HG02981 (cell line): Measurements from ENCODE around the gene SVBP.
"Not testable (repeated sequence)": the region's sequence is repeated elsewhere in the genome, so short reads cannot be mapped to it uniquely, and the experiment has no call there.

ENCODE experiments used
- ATAC-seq: cut with Tn5 transposase; IDR thresholded peaks from one replicate; pipeline ENCODE4 v1.9.1; 2021; ENCODE audit warnings: mild to moderate bottlenecking, moderate library complexity; ENCODE audit not compliant: unreplicated experiment

Gene SVBP

DNA sequence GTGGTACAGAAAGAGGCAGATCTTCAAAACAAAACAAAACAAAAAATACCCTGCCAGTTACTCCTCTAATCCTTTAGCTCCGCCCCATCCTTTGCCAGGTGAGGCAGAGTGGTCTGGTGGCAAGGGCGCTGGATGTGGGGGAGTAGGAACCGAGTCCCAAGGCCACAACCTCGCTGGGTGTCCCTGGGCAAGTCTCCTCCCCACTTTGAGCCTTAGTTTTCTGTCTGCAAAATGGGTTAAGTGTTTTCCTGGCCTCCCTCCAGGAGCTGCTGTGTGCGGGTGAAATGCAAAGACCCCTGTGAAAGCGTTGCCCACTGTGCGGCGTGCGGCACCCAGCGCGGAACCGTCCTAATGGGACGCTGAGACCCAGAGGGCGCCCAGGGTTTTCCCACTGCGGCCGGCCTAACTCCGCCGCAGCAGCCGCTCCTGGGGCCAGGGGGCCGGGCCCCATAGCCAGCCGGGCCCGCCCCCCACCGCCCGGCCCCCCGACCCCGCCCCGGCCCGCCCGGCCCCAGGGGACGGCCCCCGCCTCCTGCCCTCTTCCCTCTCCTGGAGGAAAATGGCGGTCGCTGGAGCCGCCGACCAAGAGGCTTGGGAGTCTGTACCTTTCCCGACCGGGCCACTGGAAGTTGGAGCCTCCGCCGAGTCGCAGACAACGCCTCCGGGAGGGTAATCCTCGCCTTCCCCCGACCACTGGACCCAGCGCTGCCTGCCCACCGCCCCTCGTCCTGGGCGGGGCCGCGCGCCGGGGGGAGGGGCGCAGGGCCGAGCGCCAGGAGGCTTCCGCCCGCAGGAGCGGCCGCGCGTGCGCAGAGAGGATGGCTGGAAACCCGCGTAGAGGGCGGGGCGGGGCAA, at the start of gene SVBP, which contains the start of gene ERMAP:
TSS of gene SVBP (minus strand) at position 813 of the 855 bp plus-strand sequence. CDS start 853 bp downstream, outside the sequence.
TSS of gene ERMAP (plus strand) at position 538 of the 855 bp plus-strand sequence. CDS start 13,327 bp downstream, outside the sequence.
- peak; percentile 76 for ATAC-seq

DNA sequence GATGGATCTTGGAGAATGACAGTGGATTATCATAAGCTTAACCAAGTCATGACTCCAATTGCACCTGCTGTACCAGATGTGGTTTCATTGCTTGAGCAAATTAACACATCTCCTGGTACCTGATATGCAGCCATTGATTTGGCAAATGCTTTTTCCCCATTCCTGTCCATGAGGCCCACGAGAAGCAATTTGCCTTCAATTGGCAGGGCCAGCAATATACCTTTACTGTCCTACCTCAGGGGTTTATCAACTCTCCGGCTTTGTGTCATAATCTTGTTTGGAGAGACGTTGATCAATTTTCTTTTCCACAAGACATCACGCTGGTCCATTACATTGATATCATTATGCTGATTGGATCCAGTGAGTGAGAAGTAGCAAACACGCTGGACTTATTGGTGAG, 49.4 kb upstream of the SVBP start:
- ATAC-seq, result no peak

DNA sequence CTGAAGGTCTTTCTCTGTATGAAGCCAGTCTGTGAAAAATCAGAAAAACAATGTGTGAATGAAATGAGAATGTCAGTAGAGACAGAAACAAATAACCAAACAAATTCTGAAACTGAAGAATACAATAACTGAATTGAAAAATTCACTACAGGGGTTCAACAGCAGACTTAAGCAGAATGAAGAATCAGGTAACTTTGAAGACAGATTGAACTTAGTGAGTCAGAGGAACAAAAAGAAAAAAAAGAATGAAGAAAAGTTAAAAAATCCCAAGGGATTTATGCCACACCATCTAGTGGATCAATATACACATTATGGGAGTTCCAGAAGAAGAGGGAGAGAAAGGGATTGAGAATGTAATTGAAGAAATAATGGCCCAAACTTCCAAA, 43.8 kb upstream of the SVBP start:
- ATAC-seq, result no peak

- ATAC-seq, result no peak
Observed at GRCh38 chr1:42860339-42861013, 43.3 kb upstream of the SVBP start.

DNA sequence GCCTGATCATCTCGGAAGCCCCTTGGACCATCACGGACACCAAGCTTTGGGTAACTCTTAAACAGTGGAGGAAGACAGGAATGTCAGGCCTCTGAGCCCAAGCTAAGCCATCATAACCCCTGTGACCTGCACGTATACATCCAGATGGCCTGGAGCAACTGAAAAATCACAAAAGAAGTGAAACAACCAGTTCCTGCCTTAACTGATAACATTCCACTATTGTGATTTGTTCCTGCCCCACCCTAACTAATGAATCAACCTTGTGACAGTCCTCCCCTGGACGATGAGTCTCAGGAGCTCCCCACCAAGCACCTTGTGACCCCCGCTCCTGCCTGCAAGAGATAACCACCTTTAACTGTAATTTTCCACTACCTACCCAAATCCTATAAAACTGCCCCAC, 42.2 kb upstream of the SVBP start:
- not testable (repeated sequence) for ATAC-seq

DNA sequence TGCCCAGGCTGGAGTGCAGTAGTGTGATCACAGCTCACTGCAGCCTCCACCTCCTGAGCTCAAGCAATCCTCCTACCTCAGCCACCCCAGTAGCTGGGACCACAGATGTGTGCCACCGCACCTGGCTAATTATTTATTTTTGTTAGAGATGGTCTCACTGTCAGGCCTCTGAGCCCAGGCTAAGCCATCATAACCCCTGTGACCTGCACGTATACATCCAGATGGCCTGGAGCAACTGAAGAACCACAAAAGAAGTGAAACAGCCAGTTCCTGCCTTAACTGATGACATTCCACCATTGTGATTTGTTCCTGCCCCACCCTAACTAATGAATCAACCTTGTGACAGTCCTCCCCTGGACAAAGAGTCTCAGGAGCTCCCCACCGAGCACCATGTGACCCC, 39.4 kb upstream of the SVBP start:
- ATAC-seq, result not testable (repeated sequence)

- no peak for ATAC-seq
Observed at GRCh38 chr1:42853116-42853884, 36.1 kb upstream of the SVBP start.

DNA sequence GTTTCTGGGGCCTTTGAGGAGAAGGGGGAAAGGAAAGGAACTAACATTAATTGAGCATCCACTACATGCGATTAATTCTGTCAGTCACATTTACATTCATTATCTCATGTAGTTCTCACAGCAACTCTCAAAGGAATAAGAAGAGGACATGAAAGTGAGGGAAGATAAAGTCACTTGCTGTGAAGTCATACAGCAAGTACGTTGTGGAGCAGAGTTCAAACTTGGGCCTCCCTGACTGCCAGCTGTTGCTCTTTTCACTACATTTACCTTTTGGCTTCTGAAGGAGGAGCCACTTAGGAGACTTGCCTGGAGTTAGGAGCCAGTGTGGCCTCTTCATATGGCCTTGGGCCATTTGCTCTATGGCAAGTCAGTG, 35.4 kb upstream of the SVBP start:
- no peak for ATAC-seq

- no peak for ATAC-seq
Observed at GRCh38 chr1:42851960-42852607, 34.9 kb upstream of the SVBP start.

DNA sequence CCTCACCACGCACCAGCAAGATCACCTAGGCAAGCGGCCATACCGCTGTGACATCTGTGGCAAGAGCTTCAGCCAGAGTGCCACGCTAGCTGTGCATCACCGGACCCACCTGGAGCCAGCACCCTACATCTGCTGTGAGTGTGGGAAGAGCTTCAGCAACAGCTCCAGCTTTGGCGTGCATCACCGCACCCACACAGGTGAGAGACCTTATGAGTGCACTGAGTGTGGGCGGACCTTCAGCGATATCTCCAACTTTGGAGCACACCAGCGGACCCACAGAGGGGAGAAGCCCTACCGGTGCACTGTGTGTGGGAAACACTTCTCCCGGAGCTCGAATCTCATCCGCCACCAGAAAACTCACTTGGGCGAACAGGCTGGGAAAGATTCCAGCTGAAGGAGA, 34.2 kb upstream of the SVBP start:
- ATAC-seq, result no peak

DNA sequence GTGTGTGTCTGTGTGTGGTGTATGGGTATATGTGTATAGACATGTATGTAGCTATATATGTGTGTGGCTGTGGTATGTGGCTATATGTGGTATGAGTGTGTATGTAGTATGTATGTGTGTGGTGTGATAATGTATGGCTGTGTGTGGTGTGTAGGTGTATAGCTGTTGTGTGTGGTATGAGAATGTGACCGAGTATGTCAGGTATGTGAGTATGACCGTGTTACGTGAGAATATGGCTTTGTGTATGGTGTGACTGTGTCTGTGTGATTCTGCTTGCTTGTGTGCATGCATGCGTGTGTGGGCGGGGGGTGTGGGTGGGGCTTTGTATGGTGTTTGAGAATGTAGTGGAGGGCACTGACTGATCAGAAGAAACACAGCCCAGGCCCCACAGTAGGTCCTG, 32.7 kb upstream of the SVBP start:
- no peak for ATAC-seq

DNA sequence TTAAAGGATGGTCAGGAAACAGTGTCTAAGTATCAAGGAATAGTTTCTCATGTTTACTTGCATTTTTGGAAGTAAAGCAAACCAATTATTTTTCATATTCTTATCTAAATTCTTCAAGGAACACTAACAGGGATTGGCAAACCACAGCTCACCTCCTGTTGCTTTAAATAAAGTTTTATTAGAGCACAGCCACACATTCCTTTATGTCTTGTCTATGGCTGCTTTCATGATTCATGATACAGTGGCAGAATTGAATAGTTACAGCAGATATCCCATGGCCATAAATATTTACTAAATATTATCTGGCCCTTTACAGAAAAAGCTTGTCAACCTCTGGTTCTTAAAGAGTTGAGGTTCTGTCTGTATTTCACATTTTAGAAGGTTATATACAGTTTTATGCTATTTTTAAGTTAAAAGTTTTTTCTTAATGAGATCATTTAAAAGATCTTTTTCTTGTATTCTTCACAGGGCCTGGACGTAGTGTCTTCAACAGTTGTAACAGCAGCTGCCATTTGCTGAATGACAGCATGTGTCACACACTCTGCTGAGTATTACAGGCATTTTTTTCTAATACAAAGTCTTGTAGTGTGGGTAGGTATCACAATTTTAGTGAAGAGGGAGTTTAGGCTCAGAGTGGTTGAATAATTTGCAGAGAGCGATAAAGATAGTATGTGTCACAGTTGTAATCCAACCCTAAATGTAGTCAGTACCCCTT, 31.8 kb upstream of the SVBP start:
- ATAC-seq, result no peak

- no peak for ATAC-seq
Observed at GRCh38 chr1:42847721-42848460, 30.7 kb upstream of the SVBP start.

- ATAC-seq, result no peak
Observed at GRCh38 chr1:42847111-42847595, 30.0 kb upstream of the SVBP start.

DNA sequence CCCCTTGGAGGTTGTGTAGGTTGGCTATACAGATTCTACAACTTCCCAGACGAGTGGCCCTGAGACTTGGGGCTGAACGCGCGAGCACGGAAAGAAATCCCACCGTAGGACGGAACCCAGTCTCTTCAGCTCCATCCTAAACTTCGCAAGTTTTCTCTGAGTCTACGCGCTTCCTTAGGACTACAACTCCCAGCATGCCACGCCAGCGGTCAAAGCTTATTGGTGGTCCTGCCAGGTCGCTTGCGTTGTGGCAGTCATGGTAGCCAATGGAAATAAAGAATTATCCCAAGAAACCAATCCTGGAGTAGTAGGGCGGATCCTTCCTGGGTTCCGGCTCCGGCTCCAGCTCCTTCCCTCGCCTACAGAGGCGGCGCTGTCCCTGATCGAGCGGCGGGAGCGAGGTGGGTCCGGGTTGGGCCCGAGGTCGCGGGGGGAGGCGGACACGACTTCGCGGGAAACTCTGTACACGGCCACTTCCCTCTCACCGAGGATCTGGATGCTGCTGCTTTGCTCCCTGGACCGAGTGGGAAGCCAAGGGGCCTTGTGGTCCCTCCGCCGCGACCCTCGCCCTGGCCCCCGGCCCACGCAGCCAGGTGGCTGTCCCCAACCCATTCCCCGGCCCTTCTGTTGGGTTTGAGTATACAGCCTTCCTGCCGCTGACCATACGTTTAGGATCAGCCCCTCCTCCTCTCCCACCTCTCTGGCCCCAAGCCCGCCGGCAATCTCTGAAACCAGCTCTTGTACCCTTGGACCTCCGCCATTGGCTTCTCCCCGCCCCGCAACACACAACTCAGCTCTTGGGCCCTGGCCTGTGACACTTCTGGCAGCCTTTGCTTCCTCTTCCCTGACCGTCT, 29.3 kb upstream of the SVBP start, which contains the start of gene ZNF691:
TSS of gene ZNF691 (plus strand) at position 357 of the 854 bp plus-strand sequence. CDS start 3,046 bp downstream, outside the sequence.
- peak; percentile 93 for ATAC-seq

GRCh38 chr1:42845866-42846256, 28.7 kb upstream of the SVBP start:
- ATAC-seq, result peak; percentile 9

DNA sequence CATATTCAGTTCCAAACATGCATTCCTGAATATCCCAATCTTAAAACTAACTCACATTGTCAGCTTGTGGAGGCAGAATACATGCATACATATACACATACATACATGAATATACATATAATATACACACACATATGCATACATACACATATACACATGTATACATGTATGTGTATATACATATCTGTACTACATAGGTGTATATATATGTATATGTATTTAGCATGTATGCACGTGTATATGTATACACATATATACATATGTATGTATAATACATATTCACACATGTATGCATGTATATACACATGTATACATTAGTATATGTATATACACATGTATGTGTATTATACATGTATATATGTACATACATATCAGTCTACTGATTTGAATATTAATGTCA, 28.0 kb upstream of the SVBP start:
- no peak for ATAC-seq

DNA sequence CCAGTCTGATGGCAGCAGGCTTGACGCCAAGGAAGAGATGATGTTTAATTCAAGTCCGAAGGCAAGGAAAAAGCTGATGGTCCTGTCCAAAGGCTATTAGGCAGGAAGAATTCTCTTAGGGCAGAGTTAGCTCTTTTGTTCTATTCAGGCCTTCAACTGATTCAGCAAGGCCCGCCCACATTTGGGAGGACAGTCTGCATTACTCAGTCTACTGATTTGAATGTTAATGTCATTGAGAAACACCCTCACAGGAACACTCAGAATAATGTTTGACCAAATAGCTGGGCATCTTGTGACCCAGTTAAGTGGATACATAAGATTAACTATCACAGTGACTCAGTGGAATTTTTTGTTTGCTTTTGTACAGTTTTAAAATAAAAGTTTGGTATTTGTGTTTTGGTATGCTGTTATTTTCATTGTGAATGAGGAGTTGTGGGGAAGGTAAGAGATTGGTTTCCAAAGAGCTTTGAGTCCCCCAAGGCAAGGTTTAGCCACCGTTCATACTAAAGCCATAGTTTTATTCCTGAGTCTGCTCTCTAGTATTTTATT, 27.5 kb upstream of the SVBP start:
- no peak for ATAC-seq
